NK-92 (cell line): Measurements from ENCODE around the gene STXBP5.

Source experiments
- DNase-seq: peaks from one replicate; lab custom pipeline; 2025; ENCODE audit not compliant: unreplicated experiment; lab: John Stamatoyannopoulos, UW

Gene STXBP5

DNA sequence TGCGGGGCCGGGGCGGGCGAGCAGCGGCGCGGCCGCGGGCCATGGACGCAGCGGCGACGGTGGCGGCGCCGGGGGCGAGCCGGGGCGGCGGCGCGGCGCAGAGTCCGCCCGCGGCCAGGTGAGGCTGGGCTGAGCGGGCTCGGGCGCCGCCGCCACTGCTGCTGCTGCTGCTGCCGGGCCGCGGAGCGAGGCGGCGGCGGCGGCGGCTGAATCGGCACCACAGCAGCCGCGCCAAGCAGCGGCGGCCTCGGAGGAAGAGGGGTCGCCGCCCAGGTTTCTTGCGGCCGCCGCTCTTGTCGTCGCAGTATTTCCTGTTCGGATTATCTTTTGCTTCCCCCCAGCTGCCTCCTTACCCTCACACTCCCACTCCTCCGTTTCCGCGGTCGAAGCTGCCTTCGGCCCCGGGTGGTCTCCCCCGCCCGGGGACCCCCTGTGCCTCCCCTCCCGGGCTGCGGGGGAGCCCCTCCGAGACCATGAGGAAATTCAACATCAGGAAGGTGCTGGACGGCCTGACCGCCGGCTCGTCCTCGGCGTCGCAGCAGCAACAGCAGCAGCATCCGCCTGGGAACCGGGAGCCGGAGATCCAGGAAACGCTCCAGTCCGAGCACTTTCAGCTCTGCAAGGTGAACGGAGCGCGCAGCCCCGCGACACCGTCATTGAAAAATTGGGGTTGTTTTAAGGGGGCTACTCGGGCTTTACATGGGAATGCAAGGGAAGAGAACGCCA, at the start of gene STXBP5:
Gene STXBP5, plus strand, starts transcription at position 358 of the 726 bp plus-strand sequence. Its CDS starts 116 bp downstream, at position 474.
- no peak for DNase-seq

DNA sequence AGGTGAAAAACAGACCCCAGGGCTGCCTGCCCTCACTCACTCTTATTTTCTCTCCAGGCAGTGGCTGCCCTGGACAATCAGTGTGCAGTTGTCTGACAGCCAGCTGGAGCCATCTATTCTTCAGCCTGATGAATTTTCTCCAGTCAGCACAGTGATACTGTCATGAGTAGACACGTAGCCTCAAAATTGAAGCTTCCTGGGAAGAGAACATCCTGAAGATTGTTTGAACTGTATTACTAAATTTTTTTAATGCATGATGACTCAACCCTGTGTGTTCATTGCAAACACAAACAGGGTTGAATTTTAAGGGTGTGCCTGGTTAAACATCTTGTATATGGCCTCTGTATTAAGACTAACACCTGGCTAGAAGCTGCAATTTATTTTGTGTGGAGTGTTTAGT, 49.8 kb upstream of the STXBP5 start:
- no peak for DNase-seq

DNA sequence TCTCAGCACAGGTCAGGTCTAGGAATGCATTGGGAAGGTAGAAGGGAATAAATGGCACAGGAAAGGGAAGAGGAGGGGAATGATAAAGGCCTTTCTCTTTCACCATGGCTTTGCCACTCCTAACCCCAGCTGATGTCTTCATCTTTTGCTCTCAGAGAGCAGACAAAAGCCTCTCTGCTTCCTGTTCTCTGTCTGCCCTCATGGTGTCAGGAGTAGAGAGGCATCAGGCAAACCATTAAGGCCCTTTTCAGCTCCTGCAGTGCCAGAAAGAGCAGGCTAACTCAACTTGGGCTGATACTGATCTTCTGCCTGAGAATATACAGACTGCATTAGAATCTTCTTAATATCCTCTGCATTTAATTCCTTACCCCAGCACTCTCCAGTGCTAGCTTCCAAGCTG, 48.0 kb upstream of the STXBP5 start:
- DNase-seq = no peak

DNA sequence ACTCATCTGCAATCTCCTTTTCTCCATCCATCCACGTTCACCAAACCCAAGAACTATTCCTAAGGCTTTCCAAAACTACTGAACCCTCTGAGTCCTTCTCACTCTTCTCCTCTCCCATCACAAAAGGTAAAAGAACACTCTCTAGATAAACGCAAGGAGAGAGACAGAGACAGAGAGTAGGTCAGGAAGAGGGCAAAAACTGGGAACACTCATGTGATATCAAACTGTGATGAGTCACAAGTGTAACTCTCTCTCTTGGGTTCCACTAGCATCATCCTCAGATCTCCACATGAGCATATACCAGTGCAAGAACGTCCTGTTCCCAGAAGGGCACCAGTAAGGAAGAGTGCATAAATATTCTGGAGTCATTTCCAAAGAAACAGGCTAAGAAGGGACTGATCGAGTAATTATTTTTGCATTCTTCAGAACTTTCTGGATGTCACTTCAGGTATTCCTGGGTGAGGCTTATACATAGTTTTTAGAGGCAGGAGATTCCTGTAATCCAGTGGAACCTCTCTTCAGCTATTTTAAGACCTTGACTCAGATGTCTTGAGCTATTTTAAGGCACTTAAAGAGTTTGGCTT, 47.3 kb upstream of the STXBP5 start:
- DNase-seq = no peak

DNA sequence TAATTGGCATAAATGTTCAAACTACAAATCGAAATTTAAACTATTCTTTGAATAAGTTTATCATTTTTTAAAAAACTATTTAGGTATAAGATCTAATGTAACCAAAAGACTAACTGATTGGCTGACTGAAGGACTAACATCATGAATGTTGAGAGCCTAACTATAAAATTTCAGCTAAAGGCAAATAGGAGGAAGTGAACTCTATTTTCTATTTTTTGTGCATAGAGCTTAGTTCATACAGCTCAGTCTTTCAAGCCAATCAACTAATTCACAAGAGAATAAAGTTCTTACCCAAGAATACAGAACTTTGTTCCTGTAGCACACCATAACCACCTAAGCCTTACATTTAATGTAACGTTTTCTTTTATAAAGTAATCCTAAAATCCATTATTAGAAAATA, 46.3 kb upstream of the STXBP5 start:
- no peak for DNase-seq

DNA sequence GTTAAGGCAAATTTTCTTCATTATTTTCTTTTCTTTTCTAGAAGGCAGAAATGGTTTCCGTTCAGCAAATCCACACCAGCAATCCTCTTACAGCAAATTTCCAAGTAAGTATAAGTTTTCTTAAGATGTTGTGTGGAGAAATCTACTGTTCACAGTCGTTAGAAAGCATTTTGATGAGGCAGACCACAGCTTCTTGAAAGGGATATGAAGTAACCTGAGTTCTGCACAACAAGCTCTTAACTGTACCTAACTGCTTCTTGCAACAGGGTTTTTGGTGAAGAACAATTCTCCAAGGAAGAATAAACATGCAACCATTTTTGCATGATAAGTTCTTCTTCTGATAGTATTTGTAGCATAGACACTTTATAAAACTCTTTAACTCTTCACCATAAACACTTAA, 45.3 kb upstream of the STXBP5 start:
- DNase-seq = no peak

DNA sequence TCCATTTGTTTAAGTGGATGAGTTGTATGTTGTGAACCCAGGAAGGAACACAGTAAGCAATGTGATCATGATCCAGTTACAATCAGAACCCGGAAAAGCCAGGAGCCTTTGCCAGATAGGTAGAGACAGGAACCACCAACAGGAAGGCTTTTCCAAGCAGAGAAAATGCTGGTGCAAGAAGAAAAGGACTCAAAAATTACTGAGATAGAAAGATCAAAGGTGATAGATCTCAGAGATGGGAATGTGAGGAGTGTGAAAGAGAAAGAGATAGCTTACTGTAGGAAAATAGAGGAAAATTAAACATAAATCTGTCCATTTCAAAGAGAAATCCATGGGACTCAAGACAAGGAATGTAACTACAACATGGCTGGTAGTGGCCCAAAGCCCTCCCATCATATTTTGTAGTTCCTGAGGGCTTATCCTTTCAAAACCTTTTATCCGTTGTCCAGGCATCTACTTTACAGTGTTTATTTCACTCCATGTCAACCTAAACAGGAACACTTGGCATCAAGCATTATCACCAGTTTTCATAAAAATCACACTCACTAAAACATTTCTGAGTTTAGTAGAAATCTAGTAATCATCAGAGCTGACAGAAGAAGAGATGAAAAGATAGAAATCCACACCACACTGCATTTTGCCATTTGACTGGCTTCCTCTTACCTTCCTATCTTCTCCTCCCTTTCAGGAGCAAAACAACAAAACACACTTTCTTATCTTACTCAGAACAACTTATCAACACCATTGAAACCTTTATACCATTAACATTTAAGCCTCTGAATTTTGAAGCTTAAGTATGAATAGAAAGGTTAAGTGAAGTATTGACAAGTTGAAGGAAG, 44.5 kb upstream of the STXBP5 start:
- no peak for DNase-seq

DNA sequence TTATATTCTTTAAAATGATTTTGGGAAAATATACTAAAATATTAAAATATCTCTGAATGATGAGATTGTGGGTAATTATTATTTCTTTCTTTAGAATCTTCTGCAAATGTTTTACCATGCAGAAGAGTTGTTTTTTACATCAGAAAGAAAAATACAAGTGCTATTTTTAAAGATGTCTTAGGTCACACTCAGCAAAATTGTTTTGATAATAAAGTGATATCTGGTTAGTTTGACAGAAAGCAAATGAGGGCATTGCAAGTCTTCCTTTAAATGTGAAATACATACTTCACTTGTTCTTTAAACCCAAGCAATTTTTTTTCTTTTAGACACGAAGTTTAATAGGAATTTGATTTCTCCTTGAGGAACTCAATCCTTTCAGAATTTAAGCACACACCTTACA, 43.6 kb upstream of the STXBP5 start:
- DNase-seq = no peak

DNA sequence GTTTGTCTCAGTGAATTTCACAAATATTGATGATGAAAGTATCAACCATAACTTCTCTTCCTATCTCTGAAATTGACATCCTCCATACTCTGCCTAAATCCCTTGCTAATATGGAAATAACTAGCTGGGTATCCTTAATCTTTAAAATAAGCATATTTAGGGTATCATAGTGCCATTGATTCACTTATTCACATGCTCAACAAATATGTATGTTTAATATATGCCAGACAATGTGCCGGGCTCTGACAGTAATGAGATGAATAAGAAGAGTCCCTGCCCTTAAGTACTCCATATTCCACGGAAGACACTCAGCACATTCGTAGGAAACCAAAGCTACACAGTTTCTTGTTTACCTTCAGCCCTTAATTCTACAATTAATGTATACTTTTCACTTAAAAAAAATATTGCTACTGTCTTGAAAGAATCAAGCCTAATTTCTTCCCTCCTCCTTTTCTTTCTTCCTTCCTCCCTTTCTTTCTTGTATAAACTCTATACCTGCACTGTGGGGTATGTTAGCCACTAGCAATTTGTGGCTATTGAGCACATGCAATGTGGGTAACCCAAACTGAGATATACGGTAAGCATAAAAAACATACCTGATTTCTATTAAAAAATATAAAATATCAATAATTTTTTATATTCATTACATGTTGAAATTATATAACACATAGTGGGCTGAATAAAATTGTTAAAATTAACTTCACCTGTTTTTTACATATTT, 42.8 kb upstream of the STXBP5 start:
- DNase-seq = no peak

DNA sequence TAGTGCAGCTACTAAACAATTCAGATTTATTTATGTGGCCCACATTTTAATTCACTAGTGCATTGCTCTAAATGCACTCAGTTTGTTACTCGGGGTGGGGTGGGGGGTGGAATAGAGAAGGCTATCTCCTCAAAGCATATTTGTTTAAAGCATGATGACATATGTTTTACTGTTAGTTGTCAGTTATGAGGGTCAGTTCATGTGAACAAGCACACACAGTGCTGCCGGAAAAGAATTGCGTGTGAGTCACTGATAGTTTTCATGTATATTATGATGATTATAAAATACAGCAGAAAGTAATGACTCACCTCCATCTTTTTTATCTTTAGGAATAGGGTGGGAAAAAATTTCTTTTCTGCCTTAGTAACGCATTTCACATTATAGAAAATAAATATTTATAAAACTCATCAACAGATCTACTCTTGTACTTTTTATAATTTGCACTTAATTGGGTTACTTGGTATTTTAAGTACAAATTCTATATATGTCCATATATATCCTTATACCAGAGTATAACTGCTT, 42.2 kb upstream of the STXBP5 start:
- no peak for DNase-seq

DNA sequence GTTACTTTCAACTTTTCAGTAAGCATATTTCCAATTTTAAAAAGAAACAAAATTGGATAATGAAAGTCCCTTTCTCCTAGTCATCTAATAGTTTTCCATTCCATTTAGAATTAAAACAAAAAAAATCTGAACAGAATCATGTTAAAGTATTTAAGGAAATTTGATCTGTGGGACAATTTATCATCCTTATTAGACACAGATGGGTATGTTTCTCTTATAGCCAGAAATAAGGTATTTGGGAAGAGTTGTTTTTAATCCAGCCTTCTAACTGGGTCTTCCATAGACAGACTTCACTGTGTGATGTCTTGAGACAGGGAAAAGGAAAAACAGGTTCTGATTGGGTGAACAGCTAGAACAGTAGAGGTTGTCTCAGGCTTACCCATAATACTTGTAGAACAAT, 39.5 kb upstream of the STXBP5 start:
- no peak for DNase-seq

DNA sequence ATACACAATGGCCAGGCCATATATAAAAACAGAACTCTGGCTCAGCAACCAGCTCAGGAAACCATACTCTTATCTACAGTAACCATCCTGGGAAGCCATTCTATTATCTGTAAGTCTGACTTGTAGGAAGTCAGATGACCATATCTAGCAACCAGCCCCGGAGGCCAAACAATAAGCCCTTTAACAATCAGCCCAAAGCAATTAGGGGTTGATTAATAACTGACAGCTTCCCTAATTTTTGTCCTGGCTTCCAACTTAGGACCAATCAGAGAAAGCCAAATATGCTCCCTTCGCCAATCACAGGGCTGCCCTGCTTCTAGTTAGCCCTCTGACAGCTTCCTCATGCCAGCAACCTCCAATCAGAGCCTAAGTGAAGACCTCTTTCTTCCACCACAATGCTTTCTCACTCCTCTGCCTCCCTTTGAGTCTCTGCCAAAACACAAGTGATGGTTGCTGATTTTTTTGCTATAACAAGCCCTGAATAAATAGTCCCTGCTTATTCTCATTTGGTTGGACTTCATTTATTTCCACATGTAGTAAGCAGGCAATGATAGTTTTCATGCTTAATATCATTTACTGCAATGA, 37.8 kb upstream of the STXBP5 start:
- no peak for DNase-seq

DNA sequence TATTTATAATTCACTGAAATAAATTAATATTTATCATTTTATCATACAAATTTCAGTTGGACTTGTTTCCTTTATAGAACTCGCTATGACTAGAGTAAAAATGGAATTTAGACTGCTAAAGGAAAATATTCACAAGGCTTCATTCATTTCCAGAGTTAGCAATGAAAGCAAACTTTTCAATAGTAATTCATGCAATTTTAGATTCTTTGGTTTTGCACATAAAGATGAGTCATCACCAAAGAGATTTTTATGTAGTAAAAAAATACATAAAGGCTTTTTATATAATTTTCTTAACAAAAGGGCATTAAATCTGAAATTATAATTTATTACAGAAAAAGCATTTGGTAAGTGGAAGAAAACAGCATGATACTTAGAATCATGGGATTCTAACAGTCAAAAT, 37.2 kb upstream of the STXBP5 start:
- DNase-seq = no peak

DNA sequence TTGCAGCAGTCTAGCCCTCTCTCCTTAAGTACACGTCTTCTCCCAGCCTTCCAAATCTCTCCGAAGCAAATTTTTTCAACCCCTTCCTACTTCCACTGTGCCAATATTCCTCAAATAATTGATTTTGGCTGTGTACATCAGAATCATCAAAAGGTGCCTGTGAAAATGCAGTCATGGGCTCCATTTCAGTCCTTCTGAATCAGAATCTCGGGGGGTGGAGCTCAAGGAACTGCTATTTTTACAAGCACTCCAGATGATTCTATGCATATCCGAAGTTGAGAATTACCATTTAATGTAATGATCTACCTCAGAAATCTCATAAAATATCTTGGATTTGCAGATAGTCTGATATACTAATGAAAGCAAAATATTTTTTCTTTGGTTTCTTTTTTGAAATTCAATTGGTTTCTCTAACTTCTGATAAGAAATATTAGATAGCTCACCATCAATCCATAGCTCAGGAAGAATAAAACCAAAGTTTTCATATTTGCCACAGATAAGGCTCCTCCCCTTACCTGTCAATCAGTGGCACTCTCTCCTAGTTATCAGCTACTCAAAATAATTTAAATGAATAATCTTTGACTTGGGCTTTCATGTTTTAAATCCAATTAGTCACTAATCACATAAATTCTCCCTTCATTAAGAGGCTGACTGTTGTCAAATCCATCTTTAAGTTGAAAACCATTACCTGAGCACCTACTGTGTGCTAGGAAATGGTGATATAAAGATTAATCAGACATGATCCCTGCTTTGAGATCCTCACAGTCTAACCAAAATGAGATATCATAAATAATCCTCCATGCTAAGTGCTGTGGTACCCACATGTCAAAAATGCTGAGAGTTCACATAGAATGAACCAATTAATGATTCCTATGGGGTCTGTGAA, 36.4 kb upstream of the STXBP5 start:
- DNase-seq = no peak

DNA sequence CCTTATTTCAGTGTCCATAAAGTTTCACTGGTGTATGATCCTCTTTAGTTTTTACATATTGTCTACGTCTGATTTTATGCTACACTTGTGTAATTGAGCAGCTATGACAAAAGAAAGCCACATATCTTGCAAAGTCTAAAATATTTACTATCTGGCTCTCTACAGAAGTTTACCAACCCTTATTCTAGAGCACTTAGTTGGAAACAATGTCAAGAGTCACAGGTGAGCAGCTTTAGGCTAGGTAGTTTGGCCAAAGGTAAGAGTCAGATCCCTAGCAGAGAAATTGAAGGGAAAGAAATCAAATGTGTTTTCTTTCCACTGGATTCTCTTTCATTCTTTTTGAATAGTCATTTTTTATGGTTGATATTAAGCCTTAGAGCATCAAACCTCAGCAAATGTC, 34.7 kb upstream of the STXBP5 start:
- DNase-seq = no peak

DNA sequence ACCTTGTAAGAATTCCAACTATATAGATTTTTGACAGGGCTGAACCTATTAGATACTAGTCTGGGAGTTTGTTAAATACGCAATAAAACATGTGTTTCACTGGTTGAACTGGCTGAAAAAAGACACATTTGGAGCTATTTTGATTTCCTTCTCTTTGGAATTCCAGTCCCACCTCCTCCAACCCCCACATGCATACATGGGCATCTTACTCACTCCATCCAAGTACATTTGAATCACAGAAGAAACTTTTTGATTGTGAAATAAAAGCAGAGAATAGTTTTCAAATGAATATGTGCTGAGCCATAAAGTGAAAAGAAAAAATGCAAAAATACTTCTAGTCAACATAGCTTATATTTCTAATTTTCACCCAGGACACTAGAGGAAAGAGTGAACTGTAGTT, 33.9 kb upstream of the STXBP5 start:
- DNase-seq = no peak

DNA sequence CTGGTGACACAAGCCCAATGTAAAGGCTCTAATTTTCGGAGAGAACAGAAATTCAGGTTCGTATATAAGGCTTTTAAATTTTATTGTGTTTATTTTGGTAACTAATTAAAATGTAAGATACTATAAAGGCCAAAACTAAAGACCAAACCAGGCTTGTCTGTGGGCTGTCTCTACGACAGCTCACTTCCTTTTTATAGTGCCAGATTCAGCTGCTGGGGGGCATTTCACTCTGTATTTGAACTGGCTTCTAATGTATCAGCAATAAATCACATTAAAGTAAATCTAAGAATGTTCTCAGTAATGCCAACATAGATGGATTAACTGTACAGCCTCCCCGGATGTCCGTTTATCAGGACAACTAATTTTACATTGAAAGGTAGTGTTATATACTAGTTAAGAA, 31.1 kb upstream of the STXBP5 start:
- DNase-seq = no peak

DNA sequence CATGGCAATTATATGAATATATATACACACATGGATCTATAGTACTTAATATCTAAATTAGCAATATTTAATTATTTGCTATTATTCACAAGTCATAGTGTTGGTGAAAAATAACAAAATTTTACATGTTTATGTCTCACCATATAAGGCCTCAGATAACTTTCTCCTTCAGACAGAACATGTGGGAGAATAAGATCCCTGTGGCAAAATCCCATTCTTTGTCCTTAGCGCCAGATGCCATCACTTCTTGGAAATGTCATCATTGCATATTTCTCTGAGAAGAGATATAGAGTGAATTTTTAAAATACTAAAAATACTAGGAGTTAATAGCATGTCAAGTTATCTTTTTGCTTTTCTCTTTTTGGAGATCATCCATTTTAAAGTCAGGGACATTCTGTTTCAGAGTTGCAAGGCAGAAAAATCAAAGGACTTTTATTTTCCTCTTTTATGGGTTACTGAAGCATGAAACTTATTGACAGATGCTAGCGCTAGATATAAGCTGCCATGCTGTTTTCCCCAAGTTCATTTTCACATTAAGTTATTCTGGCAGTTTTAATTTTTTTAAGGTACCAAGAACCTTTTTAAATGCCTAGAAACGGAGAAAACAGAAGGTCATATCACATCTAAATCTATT, 30.4 kb upstream of the STXBP5 start:
- DNase-seq = no peak

DNA sequence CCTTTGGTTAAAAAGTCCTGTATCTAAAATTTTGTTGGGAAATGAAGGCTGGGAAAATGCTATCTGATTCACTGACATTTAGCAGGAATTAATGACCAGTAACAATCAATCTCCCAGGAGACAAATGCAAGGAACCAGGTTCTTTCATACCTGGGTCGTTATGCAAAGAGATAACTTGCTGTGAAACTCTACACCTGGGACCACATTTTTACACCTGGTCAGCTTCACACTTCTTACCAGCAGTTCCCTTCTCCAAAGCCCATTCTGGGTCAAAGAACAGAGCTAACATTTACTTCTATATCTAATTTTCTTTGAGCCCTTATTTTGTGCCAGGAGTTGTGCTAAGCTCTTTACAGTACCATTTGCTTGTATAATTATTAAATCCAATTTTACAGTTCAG, 27.4 kb upstream of the STXBP5 start:
- DNase-seq = no peak
